K562 (cell line): ENCODE results near the gene IL31. TPM values are rescaled to one million over a fixed set of nuclear protein-coding genes. Genes with fewer than 3 reads are reported as not detected.

Experiments used
- ETV6 ChIP-seq, 3 experiments: fragments of 150-350 bp in 1 of 3; sonication (generic) in 1 of 3; formaldehyde crosslinking in 1 of 3; IDR thresholded peaks; 2 replicates each; pipeline versions ENCODE4 v1.6.1 to v1.8.0; 2014 to 2022; ENCODE audit warnings: borderline replicate concordance in 2 of 3, low read depth in 2 of 3, antibody characterized with exemption in 1 of 3, low read length in 1 of 3, mild to moderate bottlenecking in 1 of 3, missing genetic modification reagents in 1 of 3
- GABPB2 ChIP-seq: fragments of 250-450 bp; sonication (Bioruptor Pico); conservative IDR thresholded peaks from 2 replicates; pipeline ENCODE4 v1.5.1; 2021; ENCODE audit warnings: mild to moderate bottlenecking
- MCM7 ChIP-seq, 2 experiments: fragments of 450-650 bp; IDR thresholded peaks; 2 replicates each; pipeline ENCODE4 v1.6.1; 2016 to 2018
- RERE ChIP-seq: sonication (generic); formaldehyde crosslinking; IDR thresholded peaks from 2 replicates; pipeline ENCODE4 v1.8.0; 2023; ENCODE audit warnings: missing genetic modification reagents, mild to moderate bottlenecking, borderline replicate concordance
- XRCC5 ChIP-seq: fragments of 200-400 bp; formaldehyde crosslinking; IDR thresholded peaks from 2 replicates; pipeline ENCODE4 v1.6.1; 2017; ENCODE audit warnings: low read depth, mild to moderate bottlenecking, low read length
- polyA plus RNA-seq, 8 experiments: library from polyadenylated mRNA; depleted of rRNA in 4 of 8; stranded (reverse) in 5 of 8; unstranded in 3 of 8; fragments of >200 nt; fragmentation: Nextera tagmentation in 2 of 8; fragmentation: Illumina TruSeq in 1 of 8; extraction: Ambion mirVana in 2 of 8; extraction: Trizol in 1 of 8; gene quantifications; 2 replicates each; pipeline versions ENCODE4 v1.2.1 to v1.2.3, GENCODE V29; 2011 to 2014; ENCODE audit warnings: inconsistent platforms in 1 of 8, missing spikeins in 1 of 8
- total RNA-seq, 7 experiments: library from RNA; depleted of rRNA in 6 of 7; stranded (reverse); fragments of >200 nt in 6 of 7; fragmentation: Illumina TruSeq in 2 of 7; extraction: Trizol in 2 of 7; gene quantifications; 2 replicates each; pipeline versions ENCODE4 v1.2.1 to v1.2.3, GENCODE V29; 2011 to 2021; ENCODE audit warnings: low replicate concordance in 1 of 7

IL31 gene
- total and polyA plus RNA-seq, 9 of the 15 experiments (the other 6 are each of a cell fraction or from before 2014, with no cell fraction given), result not detected

GRCh38 chr12:122207391-122207790 is 33.4 kb upstream of the IL31 start (continued):
- TF ChIP-seq ETV6 (IDR thresholded peaks at IDR 0.05; ENCODE audit: borderline replicate concordance in 1 of 2, low read depth in 2 of 2, low read length in 1 of 2) (no peak), ETV6 (CRISPR knock-in tag; IDR thresholded peaks at IDR 0.05; ENCODE audit: borderline replicate concordance) (no peak), XRCC5 (no peak), GABPB2 (CRISPR knock-in tag) (no peak), RERE (CRISPR knock-in tag) (no peak), MCM7 (IDR thresholded peaks at IDR 0.05) (no peak)
